ENCODE results near the gene PLD2.
"Not testable (repeated sequence)": the region's sequence is repeated elsewhere in the genome, so short reads cannot be mapped to it uniquely, and the experiment has no call there.

Gene PLD2

GRCh38 chr17:4795168-4795567 lies 11.8 kb upstream of the PLD2 start:
- no peak for DNase-seq

- DNase-seq, result peak; percentile 27
Measured at GRCh38 chr17:4796552-4796920, 10.4 kb upstream of the PLD2 start.

- DNase-seq, result no peak
Measured at GRCh38 chr17:4800462-4801196, 6.3 kb upstream of the PLD2 start.

- DNase-seq, result no peak
Measured at GRCh38 chr17:4802228-4802627, 4.7 kb upstream of the PLD2 start, which contains the start of gene C17orf114. Gene C17orf114, minus strand, starts transcription at chr17:4802328.

- DNase-seq, result no peak
Measured at GRCh38 chr17:4806456-4806776, 536 bp upstream of the PLD2 start.

- DNase-seq, result no peak
Measured at GRCh38 chr17:4807605-4808377, 839 bp downstream of the PLD2 start.

- DNase-seq, result no peak
Measured at GRCh38 chr17:4808378-4808767, 1.4 kb downstream of the PLD2 start.

GRCh38 chr17:4810696-4811290 lies 3.8 kb downstream of the PLD2 start:
- DNase-seq, result no peak

GRCh38 chr17:4811471-4811870 lies 4.5 kb downstream of the PLD2 start:
- no peak for DNase-seq

GRCh38 chr17:4812690-4813089 lies 5.7 kb downstream of the PLD2 start:
- DNase-seq, result no peak

- DNase-seq, result no peak
Measured at GRCh38 chr17:4815043-4815675, 8.2 kb downstream of the PLD2 start.

- DNase-seq, result no peak
Measured at GRCh38 chr17:4816826-4817225, 9.9 kb downstream of the PLD2 start.

- DNase-seq, result no peak
Measured at GRCh38 chr17:4818276-4818675, 11.3 kb downstream of the PLD2 start.

- no peak for DNase-seq
Measured at GRCh38 chr17:4822835-4823234, 15.9 kb downstream of the PLD2 start.

GRCh38 chr17:4823373-4824089 lies 16.6 kb downstream of the PLD2 start:
- no peak for DNase-seq

GRCh38 chr17:4827399-4827798 lies 20.4 kb downstream of the PLD2 start:
- DNase-seq, result no peak

- DNase-seq, result not testable (repeated sequence)
Measured at GRCh38 chr17:4832829-4833177, 25.9 kb downstream of the PLD2 start.

- DNase-seq, result peak; percentile 93
Measured at GRCh38 chr17:4833178-4833940, 26.4 kb downstream of the PLD2 start, which contains the start of gene MINK1. Gene MINK1, plus strand, starts transcription at chr17:4833340. Its CDS starts 244 bp downstream, at chr17:4833584.

- DNase-seq, result peak; percentile 42
Measured at GRCh38 chr17:4833941-4834680, 27.2 kb downstream of the PLD2 start.

- DNase-seq, result no peak
Measured at GRCh38 chr17:4834681-4835020, 27.7 kb downstream of the PLD2 start.

GRCh38 chr17:4836221-4836620 lies 29.3 kb downstream of the PLD2 start:
- no peak for DNase-seq
